Omental fat pad (tissue), 4 donors: ENCODE results near the gene FLVCR2. TPM values are rescaled to one million over a fixed set of nuclear protein-coding genes. Genes with fewer than 3 reads are reported as not detected.
A peak's percentile ranks its signal among the peaks of the same experiment; 100 is the strongest.

Source experiments
- ATAC-seq: fragments of 150-250 bp; one replicate; pipeline ENCODE4 v1.9.1; 2016; ENCODE audit warnings: mild to moderate bottlenecking, moderate library complexity; ENCODE audit not compliant: low FRiP score
- DNase-seq: peaks from one replicate; pipeline ENCODE4 v3.0.0-alpha.2; 2019; ENCODE audit warnings: low spot score
- CTCF ChIP-seq, 3 donors: fragments of 450-650 bp; IDR thresholded peaks; one replicate each; pipeline ENCODE4 v1.5.1; 2016 to 2017; ENCODE audit warnings: antibody characterized with exemption in 3 of 3, mild to moderate bottlenecking in 3 of 3, moderate library complexity in 2 of 3
- total RNA-seq, 4 donors: library from RNA; depleted of rRNA; stranded (reverse); fragments of >200 nt; gene quantifications; one replicate each; pipeline ENCODE4 v1.1.0, GENCODE V29; 2016

The FLVCR2 gene
- total RNA-seq, 4 donors from 2014 or later, result 5.8 to 25.6 (median 11.8) TPM

GRCh38 chr14:75640876-75641275, 62.5 kb downstream of the FLVCR2 start:
- DNase-seq (no peak), ATAC-seq (no peak)
- no peak for TF ChIP-seq CTCF (IDR thresholded peaks at IDR 0.05)

GRCh38 chr14:75643985-75644384, 65.6 kb downstream of the FLVCR2 start:
- TF ChIP-seq CTCF (IDR thresholded peaks at IDR 0.05), result no peak
- no peak for ATAC-seq
- DNase-seq, result no peak

- ATAC-seq (no peak), DNase-seq (no peak)
- no peak for TF ChIP-seq CTCF (IDR thresholded peaks at IDR 0.05)
Observed at GRCh38 chr14:75645056-75645455, 66.6 kb downstream of the FLVCR2 start.

- ATAC-seq, result no peak
Observed at GRCh38 chr14:75646762-75647161, 68.3 kb downstream of the FLVCR2 start.

GRCh38 chr14:75647640-75648039, 69.2 kb downstream of the FLVCR2 start:
- no peak for DNase-seq
- no peak for ATAC-seq
- TF ChIP-seq CTCF (IDR thresholded peaks at IDR 0.05), result no peak

More at GRCh38 chr14:75646762-75647161, 68.3 kb downstream of the FLVCR2 start:
- no peak for DNase-seq
- no peak for TF ChIP-seq CTCF (IDR thresholded peaks at IDR 0.05)

- ATAC-seq (peak; percentile 76), DNase-seq (no peak)
- TF ChIP-seq CTCF (IDR thresholded peaks at IDR 0.05), result no peak
Observed at GRCh38 chr14:75648066-75648838, 69.8 kb downstream of the FLVCR2 start.

GRCh38 chr14:75649337-75649736, 70.9 kb downstream of the FLVCR2 start:
- no peak for TF ChIP-seq CTCF (IDR thresholded peaks at IDR 0.05)
- no peak for DNase-seq
- no peak for ATAC-seq
